ENCODE data around the gene ATP6V0B. TPM values are rescaled to one million over a fixed set of nuclear protein-coding genes. Genes with fewer than 3 reads are reported as not detected.

The ATP6V0B gene
- total RNA-seq, 2 experiments from 2014 or later, result 116 to 122 TPM

GRCh38 chr1:44014365-44015104 is 39.8 kb downstream of the ATP6V0B start:
- no peak for DNase-seq
- Mint-ChIP-seq H3K4me1 (peaks cover 15% of the 10 kb centered on the region), H3K27me3 (no peaks in the 10 kb centered on the region), H3K9me3 (no peaks in the 10 kb centered on the region), H3K4me3 (no peak overlapping the region), H3K36me3 (no peaks in the 10 kb centered on the region), H3K27ac (no peak overlapping the region)

GRCh38 chr1:44015206-44015605 is 40.4 kb downstream of the ATP6V0B start:
- Mint-ChIP-seq H3K27ac (no peak overlapping the region), H3K4me3 (no peak overlapping the region), H3K9me3 (no peaks in the 10 kb centered on the region)

GRCh38 chr1:44016041-44016889 is 41.5 kb downstream of the ATP6V0B start:
- no peaks in the 10 kb centered on the region for H3K27me3 Mint-ChIP-seq
- H3K9me3 Mint-ChIP-seq, result no peaks in the 10 kb centered on the region
- no peak overlapping the region for H3K4me3 Mint-ChIP-seq
- peaks cover 2% of the 10 kb centered on the region for H3K36me3 Mint-ChIP-seq
- DNase-seq, result no peak
- H3K27ac Mint-ChIP-seq, result no peak overlapping the region
- peaks cover 15% of the 10 kb centered on the region for H3K4me1 Mint-ChIP-seq

More at GRCh38 chr1:44015206-44015605, 40.4 kb downstream of the ATP6V0B start:
- peaks cover 15% of the 10 kb centered on the region for H3K4me1 Mint-ChIP-seq
- H3K27me3 Mint-ChIP-seq, result no peaks in the 10 kb centered on the region
- H3K36me3 Mint-ChIP-seq, result peaks cover 2% of the 10 kb centered on the region
- no peak for DNase-seq

GRCh38 chr1:44016890-44017400 is 42.2 kb downstream of the ATP6V0B start:
- no peak overlapping the region for H3K4me3 Mint-ChIP-seq
- H3K27ac Mint-ChIP-seq, result no peak overlapping the region
- H3K9me3 Mint-ChIP-seq, result no peaks in the 10 kb centered on the region
- no peaks in the 10 kb centered on the region for H3K27me3 Mint-ChIP-seq
- DNase-seq, result no peak
- H3K36me3 Mint-ChIP-seq, result peaks cover 2% of the 10 kb centered on the region
- peaks cover 15% of the 10 kb centered on the region for H3K4me1 Mint-ChIP-seq

- H3K36me3 Mint-ChIP-seq, result peaks cover 11% of the 10 kb centered on the region
- H3K4me1 Mint-ChIP-seq, result peaks cover 2% of the 10 kb centered on the region
- no peak for DNase-seq
- H3K27ac Mint-ChIP-seq, result no peak overlapping the region
- H3K27me3 Mint-ChIP-seq, result no peaks in the 10 kb centered on the region
- no peak overlapping the region for H3K4me3 Mint-ChIP-seq
- no peaks in the 10 kb centered on the region for H3K9me3 Mint-ChIP-seq
Observed at GRCh38 chr1:44019466-44019948, 44.7 kb downstream of the ATP6V0B start.

- no peak for DNase-seq
- Mint-ChIP-seq H3K9me3 (no peaks in the 10 kb centered on the region), H3K36me3 (peaks cover 15% of the 10 kb centered on the region), H3K4me3 (no peak overlapping the region), H3K27me3 (no peaks in the 10 kb centered on the region), H3K4me1 (no peaks in the 10 kb centered on the region), H3K27ac (no peak overlapping the region)
Observed at GRCh38 chr1:44020464-44020863, 45.7 kb downstream of the ATP6V0B start.

- DNase-seq, result no peak
- Mint-ChIP-seq H3K4me1 (no peaks in the 10 kb centered on the region), H3K36me3 (peaks cover 15% of the 10 kb centered on the region), H3K27ac (no peak overlapping the region), H3K9me3 (no peaks in the 10 kb centered on the region), H3K27me3 (no peaks in the 10 kb centered on the region), H3K4me3 (no peak overlapping the region)
Observed at GRCh38 chr1:44021156-44021555, 46.4 kb downstream of the ATP6V0B start.

GRCh38 chr1:44021581-44022321 is 47.0 kb downstream of the ATP6V0B start:
- no peaks in the 10 kb centered on the region for H3K9me3 Mint-ChIP-seq
- H3K27ac Mint-ChIP-seq, result no peak overlapping the region
- H3K4me1 Mint-ChIP-seq, result no peaks in the 10 kb centered on the region
- H3K27me3 Mint-ChIP-seq, result no peaks in the 10 kb centered on the region
- peaks cover 15% of the 10 kb centered on the region for H3K36me3 Mint-ChIP-seq
- DNase-seq, result no peak
- no peak overlapping the region for H3K4me3 Mint-ChIP-seq

- H3K27ac Mint-ChIP-seq, result no peak overlapping the region
- H3K27me3 Mint-ChIP-seq, result no peaks in the 10 kb centered on the region
- no peak for DNase-seq
- peaks cover 8% of the 10 kb centered on the region for H3K4me1 Mint-ChIP-seq
- H3K9me3 Mint-ChIP-seq, result no peaks in the 10 kb centered on the region
- peaks cover 23% of the 10 kb centered on the region for H3K36me3 Mint-ChIP-seq
- H3K4me3 Mint-ChIP-seq, result no peak overlapping the region
Observed at GRCh38 chr1:44024031-44024902, 49.5 kb downstream of the ATP6V0B start.

- Mint-ChIP-seq H3K36me3 (peaks cover 22% of the 10 kb centered on the region), H3K9me3 (no peaks in the 10 kb centered on the region), H3K4me1 (peaks cover 14% of the 10 kb centered on the region), H3K27me3 (no peaks in the 10 kb centered on the region), H3K4me3 (no peak overlapping the region), H3K27ac (no peak overlapping the region)
- DNase-seq, result no peak
Observed at GRCh38 chr1:44024903-44025525, 50.3 kb downstream of the ATP6V0B start.

- Mint-ChIP-seq H3K27ac (no peak overlapping the region), H3K27me3 (no peaks in the 10 kb centered on the region), H3K36me3 (peaks cover 21% of the 10 kb centered on the region), H3K4me3 (no peak overlapping the region), H3K9me3 (no peaks in the 10 kb centered on the region), H3K4me1 (peaks cover 14% of the 10 kb centered on the region)
- DNase-seq, result no peak
Observed at GRCh38 chr1:44025816-44026215, 51.1 kb downstream of the ATP6V0B start.

- Mint-ChIP-seq H3K36me3 (peaks cover 18% of the 10 kb centered on the region), H3K4me3 (no peak overlapping the region), H3K4me1 (peaks cover 18% of the 10 kb centered on the region), H3K27me3 (no peaks in the 10 kb centered on the region), H3K9me3 (no peaks in the 10 kb centered on the region), H3K27ac (no peak overlapping the region)
- DNase-seq, result no peak
Observed at GRCh38 chr1:44027320-44027719, 52.6 kb downstream of the ATP6V0B start.
